HL-60 (cell line): Measurements from ENCODE around the gene IMMP2L.

ENCODE experiments used
- CTCF ChIP-seq: IDR thresholded peaks from one replicate; pipeline ENCODE4 v1.5.1; 2011; ENCODE audit warnings: low read length, control low read depth, inconsistent platforms; ENCODE audit not compliant: insufficient read depth
- REST ChIP-seq: IDR thresholded peaks from 2 replicates; pipeline ENCODE4 v1.6.1; 2012; ENCODE audit warnings: low read depth; ENCODE audit not compliant: insufficient replicate concordance

GRCh38 chr7:111537134-111537533 lies 25.2 kb downstream of the IMMP2L start:
- TF ChIP-seq CTCF (no peak), REST (no peak)
